Omental fat pad (tissue), 4 donors: ENCODE results near the gene OR2T8. TPM values are rescaled to one million over a fixed set of nuclear protein-coding genes. Genes with fewer than 3 reads are reported as not detected.

ENCODE experiments used
- ATAC-seq: fragments of 150-250 bp; one replicate; pipeline ENCODE4 v1.9.1; 2016; ENCODE audit warnings: mild to moderate bottlenecking, moderate library complexity; ENCODE audit not compliant: low FRiP score
- DNase-seq: peaks from one replicate; pipeline ENCODE4 v3.0.0-alpha.2; 2019; ENCODE audit warnings: low spot score
- total RNA-seq, 4 donors: library from RNA; depleted of rRNA; stranded (reverse); fragments of >200 nt; gene quantifications; one replicate each; pipeline ENCODE4 v1.1.0, GENCODE V29; 2016
- TF ChIP-seq, protein P1 (sequence below), 3 donors: fragments of 450-650 bp; IDR thresholded peaks; one replicate each; pipeline ENCODE4 v1.5.1; 2016 to 2017; ENCODE audit warnings: antibody characterized with exemption in 3 of 3, mild to moderate bottlenecking in 3 of 3, moderate library complexity in 2 of 3

OR2T8 gene
- total RNA-seq, 4 donors from 2014 or later: not detected

DNA sequence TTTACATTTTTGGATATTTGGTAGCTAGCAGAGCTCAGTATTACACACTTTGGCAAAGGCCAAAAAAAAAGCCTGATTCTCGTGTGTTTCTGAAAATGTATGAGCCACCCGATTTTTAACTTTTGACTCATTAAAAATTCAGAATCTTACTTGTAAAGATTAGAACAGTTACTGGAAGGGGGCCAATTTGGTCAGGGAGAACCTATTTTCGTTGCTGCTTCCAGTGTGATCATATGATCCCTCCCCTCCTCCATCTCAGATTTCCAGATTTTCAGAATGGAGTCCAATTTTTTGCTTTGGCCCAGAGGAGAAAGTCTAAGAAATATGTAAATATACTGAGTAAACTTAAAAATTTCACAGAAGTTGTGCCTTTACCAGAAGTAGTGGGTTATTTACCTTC is 41.7 kb downstream of the OR2T8 start:
- TF ChIP-seq, protein P1, sequence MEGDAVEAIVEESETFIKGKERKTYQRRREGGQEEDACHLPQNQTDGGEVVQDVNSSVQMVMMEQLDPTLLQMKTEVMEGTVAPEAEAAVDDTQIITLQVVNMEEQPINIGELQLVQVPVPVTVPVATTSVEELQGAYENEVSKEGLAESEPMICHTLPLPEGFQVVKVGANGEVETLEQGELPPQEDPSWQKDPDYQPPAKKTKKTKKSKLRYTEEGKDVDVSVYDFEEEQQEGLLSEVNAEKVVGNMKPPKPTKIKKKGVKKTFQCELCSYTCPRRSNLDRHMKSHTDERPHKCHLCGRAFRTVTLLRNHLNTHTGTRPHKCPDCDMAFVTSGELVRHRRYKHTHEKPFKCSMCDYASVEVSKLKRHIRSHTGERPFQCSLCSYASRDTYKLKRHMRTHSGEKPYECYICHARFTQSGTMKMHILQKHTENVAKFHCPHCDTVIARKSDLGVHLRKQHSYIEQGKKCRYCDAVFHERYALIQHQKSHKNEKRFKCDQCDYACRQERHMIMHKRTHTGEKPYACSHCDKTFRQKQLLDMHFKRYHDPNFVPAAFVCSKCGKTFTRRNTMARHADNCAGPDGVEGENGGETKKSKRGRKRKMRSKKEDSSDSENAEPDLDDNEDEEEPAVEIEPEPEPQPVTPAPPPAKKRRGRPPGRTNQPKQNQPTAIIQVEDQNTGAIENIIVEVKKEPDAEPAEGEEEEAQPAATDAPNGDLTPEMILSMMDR (IDR thresholded peaks at IDR 0.05): no peak
- no peak for ATAC-seq
- DNase-seq: no peak

DNA sequence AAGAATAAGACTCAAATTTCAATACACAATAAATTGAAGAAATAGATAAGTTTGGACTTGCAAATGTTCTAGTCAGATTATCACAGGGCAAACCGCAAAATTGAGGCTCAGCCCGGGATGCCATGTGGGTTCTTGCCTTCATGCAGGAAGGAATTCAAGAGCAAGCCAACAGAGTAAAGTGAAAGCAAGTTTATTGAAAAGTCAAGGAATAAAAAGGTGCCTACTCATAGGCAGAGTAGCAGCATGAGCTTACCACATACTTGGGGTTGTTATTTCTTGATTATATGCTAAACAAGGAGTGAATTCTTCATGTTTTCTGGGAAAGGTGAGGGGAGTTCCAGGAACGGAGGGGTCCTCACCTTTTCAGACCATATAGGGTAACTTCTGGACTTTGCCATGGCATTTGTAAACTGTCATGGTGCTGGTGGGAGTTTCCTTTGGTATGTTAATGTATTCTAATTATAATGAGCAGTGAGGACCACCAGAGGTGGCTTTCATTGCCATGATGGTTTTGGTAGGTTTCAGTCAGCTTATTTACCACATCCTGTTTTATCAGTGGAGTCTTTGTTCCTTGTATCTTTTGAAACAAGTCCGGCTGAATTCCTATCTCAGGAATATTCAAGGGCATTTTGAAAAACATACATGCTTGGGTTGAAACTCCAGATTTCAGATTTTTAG is 43.0 kb downstream of the OR2T8 start:
- DNase-seq (no peak), ATAC-seq (no peak)
- TF ChIP-seq, protein P1 (IDR thresholded peaks at IDR 0.05): no peak

DNA sequence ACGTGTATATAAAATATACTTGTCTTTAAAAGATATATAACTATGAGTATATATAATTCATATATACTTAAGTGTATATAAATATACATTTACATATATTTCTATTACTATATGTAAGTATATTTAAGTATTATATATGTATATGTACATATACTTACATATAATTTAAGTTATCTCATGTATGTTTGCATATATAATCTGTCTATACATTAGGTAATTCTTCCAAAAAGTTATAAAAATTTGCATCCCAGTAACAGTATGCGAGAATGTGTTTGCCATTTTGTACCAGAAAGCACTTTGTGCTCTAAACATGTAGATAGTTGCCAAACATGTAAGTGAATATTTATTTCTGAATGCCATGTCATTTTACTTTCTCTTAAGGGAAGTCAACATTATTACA is 44.9 kb downstream of the OR2T8 start, which contains the start of gene OR2AK2:
TSS of gene OR2AK2 (plus strand) at position 301 of the 400 bp plus-strand sequence. CDS start 144 bp downstream, outside the sequence.
- TF ChIP-seq, protein P1 (IDR thresholded peaks at IDR 0.05): no peak
- DNase-seq (no peak), ATAC-seq (no peak)

DNA sequence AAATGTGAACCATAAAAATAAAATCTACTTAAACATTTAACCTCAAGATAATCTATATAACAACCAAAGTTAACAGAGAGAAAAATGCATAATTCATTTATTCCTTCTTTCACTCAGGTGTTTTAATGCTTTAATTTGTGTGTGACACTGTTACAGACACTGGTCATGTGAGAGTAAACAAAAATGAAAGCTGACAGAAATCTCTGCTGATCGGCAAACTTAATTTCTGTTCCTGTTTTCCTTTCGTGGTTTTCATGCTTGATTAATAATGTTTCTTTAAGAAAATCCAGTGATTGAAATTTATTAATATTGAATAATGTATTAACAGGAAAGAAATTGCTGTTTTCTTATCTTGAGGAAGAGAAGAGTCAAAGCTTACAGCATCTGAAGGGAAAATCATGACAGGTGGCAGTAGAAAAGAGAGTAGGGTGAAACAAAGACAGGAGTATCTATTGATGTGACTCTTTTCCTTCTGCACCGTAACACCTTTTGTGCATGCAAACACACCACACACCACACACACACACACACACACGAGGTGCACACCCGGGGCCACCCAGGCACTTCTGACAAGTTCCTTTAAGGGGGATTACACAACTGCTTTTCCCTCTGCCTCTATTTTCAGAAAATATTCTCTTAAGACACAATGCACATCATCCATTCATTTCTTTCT is 46.6 kb downstream of the OR2T8 start:
- ATAC-seq (no peak), DNase-seq (no peak)
- TF ChIP-seq, protein P1 (IDR thresholded peaks at IDR 0.05): no peak

Other genes starting within 250 kb of the OR2T8 start
- gene OR13G1, start 240.5 kb upstream of the OR2T8 start, total RNA-seq: not detected
- not detected for gene OR6F1, start 203.6 kb upstream of the OR2T8 start, total RNA-seq
- gene OR14K1, start 181.6 kb upstream of the OR2T8 start, total RNA-seq: under 1 TPM in 1 of 4 donors, not detected in 3; 0.82 TPM
- not detected for gene OR14A2, start 172.1 kb upstream of the OR2T8 start, total RNA-seq
- not detected for gene OR1C1, start 159.7 kb upstream of the OR2T8 start, total RNA-seq
- not detected for gene OR14A16, start 96.1 kb upstream of the OR2T8 start, total RNA-seq
- gene OR11L1, start 78.4 kb upstream of the OR2T8 start, total RNA-seq: not detected
- gene TRIM58, start 63.1 kb upstream of the OR2T8 start, total RNA-seq: 1 to 10 TPM in 2 of 4 donors, under 1 TPM in 2; 0.32 to 9.5 (median 1.1) TPM
- 1 to 10 TPM in 1 of 4 donors, not detected in 3; 3.5 TPM for gene OR2W3, start 24.7 kb upstream of the OR2T8 start, total RNA-seq
- not detected for gene OR2AJ1, start 4.6 kb downstream of the OR2T8 start, total RNA-seq
- not detected for gene OR2L8, start 28.6 kb downstream of the OR2T8 start, total RNA-seq
- gene OR2AK2, start 45.0 kb downstream of the OR2T8 start, total RNA-seq: not detected
- not detected for gene OR2L5, start 93.4 kb downstream of the OR2T8 start, total RNA-seq
- under 1 TPM in 1 of 4 donors, not detected in 3; 0.19 TPM for gene OR2L2, start 109.8 kb downstream of the OR2T8 start, total RNA-seq
- gene OR2L3, start 126.6 kb downstream of the OR2T8 start, total RNA-seq: not detected
- gene OR2L13, start 174.9 kb downstream of the OR2T8 start, total RNA-seq: not detected
- not detected for gene OR2M5, start 224.9 kb downstream of the OR2T8 start, total RNA-seq